Endothelial cell of coronary artery (primary cell): ENCODE results near the gene PCP2. TPM values are rescaled to one million over a fixed set of nuclear protein-coding genes. Genes with fewer than 3 reads are reported as not detected.

ENCODE experiments used
- total RNA-seq: library from RNA; depleted of rRNA; stranded (reverse); fragments of >200 nt; gene quantifications from 2 replicates; pipeline ENCODE4 v1.2.3, GENCODE V29; 2014

The PCP2 gene
- total RNA-seq = not detected in 2 replicates

DNA sequence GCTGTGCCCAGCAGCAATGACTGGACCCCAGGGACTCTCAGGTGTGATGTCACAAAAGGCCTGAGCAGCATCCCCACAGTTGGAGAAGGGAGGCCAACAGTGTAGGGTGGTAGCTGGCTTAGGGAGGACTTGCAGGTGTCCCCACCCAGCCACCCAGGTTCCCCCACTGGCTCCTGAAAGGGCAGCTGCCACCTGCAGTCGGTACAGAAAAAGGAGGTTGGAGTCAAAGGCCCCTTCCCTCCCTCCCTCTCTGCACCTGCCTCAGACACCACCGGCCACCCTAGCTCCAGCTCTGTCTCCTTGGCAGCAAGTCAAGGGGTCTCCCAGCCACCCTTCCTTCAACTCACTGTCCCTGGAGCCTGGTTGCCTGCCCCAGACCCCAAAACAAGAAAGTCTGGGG is at the start of gene PCP2:
Gene PCP2 (minus strand): TSS at position 22 of the 400 bp plus-strand sequence. CDS start 262 bp downstream, outside the sequence.

GRCh38 chr19:7680606-7681339 is 47.3 kb upstream of the PCP2 start, which contains the start of gene TRAPPC5:
Gene TRAPPC5 (plus strand): TSS chr19:7680833. CDS start chr19:7682254, 1,421 bp downstream.

GRCh38 chr19:7676854-7677253 is 43.3 kb upstream of the PCP2 start, which contains the start of gene MCEMP1:
Gene MCEMP1 (plus strand): TSS chr19:7677090. CDS start chr19:7677121, 31 bp downstream.

GRCh38 chr19:7668842-7669241 is 35.3 kb upstream of the PCP2 start, which contains the start of gene RETN:
Gene RETN (plus strand): TSS chr19:7669049. CDS start chr19:7669327, 278 bp downstream.

GRCh38 chr19:7636691-7637373 is 3.3 kb upstream of the PCP2 start, which contains the start of gene STXBP2:
Gene STXBP2 (plus strand): TSS chr19:7637110. CDS start chr19:7637150, 40 bp downstream.

DNA sequence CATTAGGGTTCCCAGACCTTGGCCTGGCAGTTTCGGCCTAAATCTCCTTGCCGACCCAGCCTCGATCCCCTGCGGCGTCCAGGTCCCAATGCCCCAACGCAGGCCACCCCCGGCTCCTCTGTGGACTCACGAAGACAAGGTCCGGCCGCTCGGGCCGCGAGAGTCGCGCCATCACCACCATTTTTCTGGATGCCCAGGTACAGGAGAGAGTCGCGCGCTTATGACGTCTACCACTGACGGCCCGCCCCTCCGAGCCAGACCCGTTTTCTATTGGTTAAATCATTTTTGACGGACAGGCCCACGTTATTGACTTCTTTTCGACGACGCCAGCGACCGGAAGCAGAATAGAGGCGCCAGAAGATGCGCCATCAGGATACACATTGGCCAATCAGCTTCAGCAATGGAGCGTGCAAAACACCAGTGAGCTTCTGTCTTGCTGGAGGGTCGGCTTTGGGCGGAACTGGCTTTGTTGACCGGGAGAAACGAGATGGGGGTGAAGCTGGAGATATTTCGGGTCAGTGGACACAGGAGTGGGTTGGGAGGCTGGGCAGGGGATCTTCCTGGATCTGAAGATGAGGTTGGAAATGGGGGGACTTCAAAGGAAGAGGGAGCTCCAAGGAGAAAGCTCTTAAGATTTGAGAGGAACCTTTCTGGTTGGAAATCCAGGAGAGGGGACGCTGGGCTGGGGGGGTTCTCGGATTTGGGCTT is 4.0 kb downstream of the PCP2 start, which contains the start of the genes PET100 and XAB2:
Gene PET100 (plus strand): TSS at position 447 of the 708 bp plus-strand sequence. CDS start 41 bp downstream, at position 488.
Gene XAB2 (minus strand): TSS at position 199 of the 708 bp plus-strand sequence. CDS start 18 bp downstream, at position 181.

DNA sequence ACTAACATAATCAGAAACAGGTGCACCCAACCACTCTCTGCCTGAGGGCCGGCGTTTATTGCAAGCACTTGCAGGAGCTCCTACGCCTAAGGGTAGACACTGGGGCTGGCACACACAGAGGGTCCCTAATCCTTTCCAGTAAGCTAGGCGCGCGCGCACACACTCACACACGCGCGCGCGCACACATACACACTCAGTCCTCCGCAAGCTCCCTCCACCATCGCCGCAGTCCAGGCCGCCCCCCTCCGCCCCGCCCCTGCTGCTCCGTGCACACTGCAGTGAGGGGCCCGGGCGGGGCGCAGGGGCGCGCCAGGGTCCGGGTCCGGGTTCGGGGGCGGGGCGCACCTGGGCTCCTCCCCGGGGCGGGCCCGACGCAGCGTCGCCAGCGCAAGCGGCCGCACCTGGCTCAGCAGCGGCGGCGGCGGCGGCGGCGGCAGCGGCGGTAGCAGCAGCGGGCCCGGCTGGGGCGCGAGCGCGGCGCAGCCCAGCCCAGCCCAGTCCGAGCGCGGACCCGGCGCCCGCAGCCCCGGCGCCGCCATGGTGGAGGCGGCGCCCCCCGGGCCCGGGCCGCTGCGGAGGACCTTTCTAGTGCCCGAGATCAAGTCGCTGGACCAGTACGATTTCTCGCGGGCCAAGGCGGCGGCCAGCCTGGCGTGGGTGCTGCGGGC is 37.9 kb downstream of the PCP2 start, which contains the start of gene CAMSAP3:
Gene CAMSAP3 (plus strand): TSS at position 398 of the 668 bp plus-strand sequence. CDS start 140 bp downstream, at position 538.

Other genes starting within 250 kb of the PCP2 start
- gene PEX11G, start 144.7 kb downstream of the PCP2 start, total RNA-seq = 0.85 and 1.4 TPM in 2 replicates
- 10.2 and 14.2 TPM in 2 replicates for gene ZNF358, start 117.6 kb downstream of the PCP2 start, total RNA-seq
- 4.5 and 5.2 TPM in 2 replicates for gene MCOLN1, start 111.1 kb downstream of the PCP2 start, total RNA-seq
- 75.9 and 100 TPM in 2 replicates for gene PNPLA6, start 98.0 kb downstream of the PCP2 start, total RNA-seq
- gene CAMSAP3, start 37.9 kb downstream of the PCP2 start, total RNA-seq = under 0.01 and 0.09 TPM in 2 replicates
- 22.9 and 31.9 TPM in 2 replicates for gene XAB2, start 4.2 kb downstream of the PCP2 start, total RNA-seq
- gene PET100, start 3.9 kb downstream of the PCP2 start, total RNA-seq = 35.1 and 62.3 TPM in 2 replicates
- 28.8 and 45.7 TPM in 2 replicates for gene STXBP2, start 3.4 kb upstream of the PCP2 start, total RNA-seq
- not detected in 2 replicates for gene RETN, start 35.3 kb upstream of the PCP2 start, total RNA-seq
- gene MCEMP1, start 43.4 kb upstream of the PCP2 start, total RNA-seq = not detected in 2 replicates
- gene TRAPPC5, start 47.1 kb upstream of the PCP2 start, total RNA-seq = 148 and 207 TPM in 2 replicates
- gene FCER2, start 68.4 kb upstream of the PCP2 start, total RNA-seq = not detected in 2 replicates
- not detected in 2 replicates for gene CLEC4G, start 98.4 kb upstream of the PCP2 start, total RNA-seq
- not detected in 2 replicates for gene CD209, start 113.8 kb upstream of the PCP2 start, total RNA-seq
- gene CLEC4M, start 129.5 kb upstream of the PCP2 start, total RNA-seq = 0.38 and 0.72 TPM in 2 replicates
- gene EVI5L, start 196.5 kb upstream of the PCP2 start, total RNA-seq = 9.6 and 16.7 TPM in 2 replicates
- gene PRR36, start 240.7 kb upstream of the PCP2 start, total RNA-seq = not detected in 2 replicates